SU-DHL-6 (cell line): ENCODE data around the gene HSD17B12.

Source experiments
- EZH2phosphoT487 ChIP-seq: fragments of 200-600 bp; sonication (generic), shearing (Covaris generic); conservative IDR thresholded peaks from 2 replicates; pipeline ENCODE4 v1.6.1; 2018; ENCODE audit warnings: mild to moderate bottlenecking, antibody characterized with exemption, low read length, moderate library complexity, mixed read lengths
- TF ChIP-seq, protein P1 (sequence below): fragments of 200-600 bp; sonication (generic); IDR thresholded peaks from one replicate; pipeline ENCODE4 v1.5.1; 2017; ENCODE audit warnings: antibody characterized with exemption, mild to moderate bottlenecking, low read length, moderate library complexity; ENCODE audit not compliant: insufficient read depth, poor library complexity, severe bottlenecking

DNA sequence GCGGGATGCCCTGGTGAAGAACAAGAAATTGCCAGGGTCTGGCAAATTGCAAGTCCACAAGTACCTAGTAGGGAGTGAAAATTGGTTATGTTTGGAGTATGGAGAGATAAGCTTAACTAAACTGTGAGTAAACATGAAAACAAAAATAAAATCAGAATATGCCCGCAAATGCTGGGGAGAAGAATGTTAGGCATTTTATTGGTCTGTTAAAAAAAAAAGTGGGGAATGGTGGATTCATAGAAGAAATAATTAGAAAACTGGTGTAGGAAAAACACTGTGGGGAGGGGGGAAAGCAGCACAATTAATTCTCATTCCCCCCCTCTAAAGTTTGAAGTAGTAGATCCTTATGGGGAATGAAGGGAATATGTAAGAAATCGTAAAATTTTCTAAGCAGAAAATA is 40.6 kb upstream of the HSD17B12 start:
- TF ChIP-seq, protein P1, sequence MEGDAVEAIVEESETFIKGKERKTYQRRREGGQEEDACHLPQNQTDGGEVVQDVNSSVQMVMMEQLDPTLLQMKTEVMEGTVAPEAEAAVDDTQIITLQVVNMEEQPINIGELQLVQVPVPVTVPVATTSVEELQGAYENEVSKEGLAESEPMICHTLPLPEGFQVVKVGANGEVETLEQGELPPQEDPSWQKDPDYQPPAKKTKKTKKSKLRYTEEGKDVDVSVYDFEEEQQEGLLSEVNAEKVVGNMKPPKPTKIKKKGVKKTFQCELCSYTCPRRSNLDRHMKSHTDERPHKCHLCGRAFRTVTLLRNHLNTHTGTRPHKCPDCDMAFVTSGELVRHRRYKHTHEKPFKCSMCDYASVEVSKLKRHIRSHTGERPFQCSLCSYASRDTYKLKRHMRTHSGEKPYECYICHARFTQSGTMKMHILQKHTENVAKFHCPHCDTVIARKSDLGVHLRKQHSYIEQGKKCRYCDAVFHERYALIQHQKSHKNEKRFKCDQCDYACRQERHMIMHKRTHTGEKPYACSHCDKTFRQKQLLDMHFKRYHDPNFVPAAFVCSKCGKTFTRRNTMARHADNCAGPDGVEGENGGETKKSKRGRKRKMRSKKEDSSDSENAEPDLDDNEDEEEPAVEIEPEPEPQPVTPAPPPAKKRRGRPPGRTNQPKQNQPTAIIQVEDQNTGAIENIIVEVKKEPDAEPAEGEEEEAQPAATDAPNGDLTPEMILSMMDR, result no peak
- no peak for TF ChIP-seq EZH2phosphoT487
